Choroid plexus epithelial cell (primary cell): Measurements from ENCODE around the gene SYCE3.

Experiments
- DNase-seq: peaks from one replicate; pipeline ENCODE4 v3.0.0-alpha.2; 2010; ENCODE audit warnings: low read depth
- H3K4me3 ChIP-seq: 2 replicates; pipeline ENCODE4 v1.5.1; 2011; ENCODE audit warnings: low read depth, mild to moderate bottlenecking, control low read depth, low read length, moderate library complexity
- TF ChIP-seq, protein P1 (sequence below): conservative IDR thresholded peaks from 2 replicates; pipeline ENCODE4 v1.5.1; 2011; ENCODE audit warnings: low read depth, mild to moderate bottlenecking, control low read depth, inconsistent platforms, low read length, moderate library complexity

The SYCE3 gene

DNA sequence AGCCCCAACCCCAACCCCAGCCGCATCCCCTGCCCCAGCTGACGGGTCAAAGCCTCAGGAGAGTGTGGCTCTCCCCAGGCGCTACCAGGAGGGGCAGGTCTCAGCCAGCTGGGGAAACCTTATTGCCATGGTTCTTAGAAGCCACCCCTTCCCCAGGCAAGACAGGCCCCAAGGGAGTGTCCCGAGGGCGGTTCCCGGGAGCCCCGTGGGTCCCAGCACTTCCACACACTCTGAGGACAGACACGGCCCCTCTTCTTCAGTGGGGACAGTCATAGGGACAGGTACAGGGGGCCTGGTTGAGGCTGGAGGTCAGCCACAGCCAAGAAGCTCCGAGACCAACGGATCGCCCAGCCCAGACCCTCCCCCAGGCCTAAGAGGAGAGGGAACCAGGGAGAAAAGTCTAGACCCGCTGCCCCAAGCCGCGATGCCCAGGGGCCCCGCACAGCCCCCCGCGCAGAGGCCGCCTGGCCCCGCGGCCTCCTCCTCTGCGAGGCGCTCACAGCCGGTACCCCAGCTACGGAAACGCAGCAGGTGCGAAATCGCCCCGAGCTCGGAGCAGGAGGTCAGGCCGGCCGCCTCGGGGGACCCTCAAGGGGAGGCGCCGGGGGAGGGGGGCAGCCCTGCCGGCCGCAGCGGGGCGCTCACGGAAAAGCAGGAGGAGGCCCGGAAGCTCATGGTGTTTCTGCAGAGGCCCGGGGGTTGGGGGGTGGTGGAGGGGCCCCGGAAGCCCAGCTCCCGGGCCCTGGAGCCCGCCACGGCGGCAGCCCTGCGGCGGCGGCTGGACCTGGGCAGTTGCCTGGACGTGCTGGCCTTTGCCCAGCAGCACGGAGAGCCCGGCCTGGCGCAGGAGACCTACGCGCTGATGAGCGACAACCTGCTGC is 14.4 kb downstream of the SYCE3 start:
- DNase-seq, result no peak
- TF ChIP-seq, protein P1, sequence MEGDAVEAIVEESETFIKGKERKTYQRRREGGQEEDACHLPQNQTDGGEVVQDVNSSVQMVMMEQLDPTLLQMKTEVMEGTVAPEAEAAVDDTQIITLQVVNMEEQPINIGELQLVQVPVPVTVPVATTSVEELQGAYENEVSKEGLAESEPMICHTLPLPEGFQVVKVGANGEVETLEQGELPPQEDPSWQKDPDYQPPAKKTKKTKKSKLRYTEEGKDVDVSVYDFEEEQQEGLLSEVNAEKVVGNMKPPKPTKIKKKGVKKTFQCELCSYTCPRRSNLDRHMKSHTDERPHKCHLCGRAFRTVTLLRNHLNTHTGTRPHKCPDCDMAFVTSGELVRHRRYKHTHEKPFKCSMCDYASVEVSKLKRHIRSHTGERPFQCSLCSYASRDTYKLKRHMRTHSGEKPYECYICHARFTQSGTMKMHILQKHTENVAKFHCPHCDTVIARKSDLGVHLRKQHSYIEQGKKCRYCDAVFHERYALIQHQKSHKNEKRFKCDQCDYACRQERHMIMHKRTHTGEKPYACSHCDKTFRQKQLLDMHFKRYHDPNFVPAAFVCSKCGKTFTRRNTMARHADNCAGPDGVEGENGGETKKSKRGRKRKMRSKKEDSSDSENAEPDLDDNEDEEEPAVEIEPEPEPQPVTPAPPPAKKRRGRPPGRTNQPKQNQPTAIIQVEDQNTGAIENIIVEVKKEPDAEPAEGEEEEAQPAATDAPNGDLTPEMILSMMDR, result no peak
- no peak overlapping the region for H3K4me3 ChIP-seq

DNA sequence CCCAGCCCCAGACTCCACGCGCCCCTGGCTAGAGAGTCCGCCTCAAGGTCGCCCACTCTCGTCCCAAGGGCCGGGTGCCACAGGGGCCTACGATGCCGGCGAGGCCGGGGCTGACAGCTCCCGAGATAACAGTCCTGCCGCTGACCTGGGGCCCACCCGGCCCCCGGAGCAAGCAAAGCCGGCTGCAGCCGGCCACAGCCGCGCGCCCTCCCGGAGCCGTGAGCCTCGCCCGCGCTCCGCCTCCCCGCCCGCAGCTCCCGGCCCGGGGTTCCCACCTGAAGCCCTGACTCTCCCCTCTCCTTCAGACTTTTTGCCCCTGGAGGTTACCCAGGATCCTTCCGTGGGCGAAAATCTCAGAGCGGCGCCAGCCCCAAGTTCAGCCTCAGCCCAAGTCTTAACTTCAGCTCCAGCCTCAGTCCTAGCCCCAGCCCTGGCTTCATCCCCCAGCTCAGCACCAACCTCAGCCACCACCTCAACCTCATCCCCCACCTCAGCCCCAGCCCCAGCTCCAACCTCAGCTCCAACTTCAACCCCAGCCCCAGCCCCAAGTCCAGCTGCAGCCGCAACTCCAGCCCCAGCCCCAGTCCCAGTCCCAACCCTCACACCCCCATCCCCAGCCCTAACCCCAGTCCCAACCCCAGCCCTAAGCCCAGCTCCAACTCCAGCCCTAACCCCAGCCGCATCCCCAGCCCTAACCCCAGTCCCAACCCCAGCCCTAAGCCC is 15.3 kb downstream of the SYCE3 start:
- no peak overlapping the region for H3K4me3 ChIP-seq
- no peak for DNase-seq
- TF ChIP-seq, protein P1, result no peak

DNA sequence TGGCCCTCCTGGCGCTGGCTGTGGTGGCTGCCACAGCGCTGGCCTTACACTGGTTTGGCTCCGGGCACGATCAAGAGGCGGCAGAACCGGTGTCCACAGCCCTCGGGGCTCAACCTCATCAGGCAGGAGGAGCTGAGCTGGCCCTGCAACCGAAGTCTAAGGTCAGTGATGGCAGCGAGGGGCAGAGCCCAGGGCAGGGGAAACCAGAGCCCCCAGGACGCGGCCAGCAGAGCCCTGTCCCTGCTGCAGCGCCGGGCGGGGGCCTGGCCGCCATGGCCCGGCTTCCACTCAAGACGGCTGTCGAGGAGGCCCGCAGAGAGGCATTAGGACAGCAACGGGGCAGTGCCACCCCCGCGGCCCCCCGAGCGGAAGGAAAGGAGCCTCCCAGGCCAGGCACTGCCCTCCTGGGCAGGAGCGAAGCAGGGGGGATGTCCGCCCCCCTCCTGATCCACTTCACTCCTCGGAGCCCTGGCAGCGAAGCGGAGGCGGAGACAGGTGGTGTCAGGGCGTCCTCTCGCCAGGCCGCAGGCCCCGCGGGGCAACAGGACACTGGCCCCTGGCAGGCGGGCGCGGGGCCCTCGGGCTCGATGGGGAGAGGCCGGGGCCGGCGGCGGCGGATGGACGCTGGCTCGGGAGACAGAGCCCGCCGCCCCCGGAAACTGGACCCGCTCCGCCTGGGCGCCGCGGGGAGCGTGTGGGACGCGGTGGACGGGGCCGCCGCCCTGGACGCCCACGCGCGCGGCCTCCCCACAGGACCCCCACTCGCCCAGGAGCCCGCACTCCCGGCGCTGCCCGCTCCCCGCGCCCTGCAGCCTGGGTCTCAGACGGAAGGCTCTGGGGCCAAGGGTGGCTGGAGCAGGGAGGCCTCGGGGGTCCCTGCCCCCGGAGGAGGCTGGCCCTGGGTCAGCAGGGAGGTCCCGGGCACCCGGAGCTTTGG is 16.1 kb downstream of the SYCE3 start:
- no peak overlapping the region for H3K4me3 ChIP-seq
- TF ChIP-seq, protein P1, result no peak
- DNase-seq, result no peak

DNA sequence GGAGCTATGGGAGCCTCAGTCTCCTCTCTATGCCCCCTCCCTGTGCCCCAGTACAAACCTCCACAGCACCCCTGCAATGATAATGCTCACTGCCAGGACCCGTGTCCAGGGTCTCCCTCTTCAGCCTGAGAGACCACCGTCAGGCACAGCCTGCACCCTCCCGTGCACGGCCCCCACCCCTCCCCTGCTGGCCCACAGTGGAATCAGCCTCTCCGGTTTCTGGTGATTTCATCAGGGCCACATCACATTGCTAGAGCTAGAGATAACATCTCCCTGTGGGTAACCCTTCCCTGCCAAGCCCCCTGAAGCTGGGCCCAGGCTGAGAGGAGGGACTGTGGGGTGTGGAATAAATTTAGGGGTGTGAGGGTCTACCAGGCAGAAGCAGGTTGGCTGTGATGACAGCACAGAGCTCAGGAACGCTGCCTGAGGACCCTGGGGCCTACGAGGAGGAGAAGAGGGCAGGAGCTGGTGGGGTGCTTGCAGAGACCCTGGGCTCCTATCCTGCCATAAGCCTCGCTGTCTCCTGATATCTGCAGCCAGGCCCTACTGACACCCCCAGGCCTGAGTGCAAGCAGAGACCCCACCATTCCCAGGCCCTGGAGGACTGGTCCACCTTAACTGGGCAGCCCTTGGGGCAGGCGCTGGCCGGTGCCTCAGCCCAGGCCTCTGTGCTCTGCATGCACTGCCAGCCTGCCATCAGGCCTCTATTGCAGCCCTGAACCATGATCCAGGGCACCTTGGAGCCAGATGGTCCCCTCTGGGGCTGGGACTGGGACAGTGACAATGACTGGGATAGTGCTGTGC is 17.0 kb downstream of the SYCE3 start, which contains the start of gene KLHDC7B:
KLHDC7B (plus strand) TSS at position 378 of the 804 bp plus-strand sequence; CDS start at position 723, 345 bp downstream.
- TF ChIP-seq, protein P1, result peak; percentile 51
- DNase-seq, result peak; percentile 58
- H3K4me3 ChIP-seq, result no peak within 1 kb of the TSS

DNA sequence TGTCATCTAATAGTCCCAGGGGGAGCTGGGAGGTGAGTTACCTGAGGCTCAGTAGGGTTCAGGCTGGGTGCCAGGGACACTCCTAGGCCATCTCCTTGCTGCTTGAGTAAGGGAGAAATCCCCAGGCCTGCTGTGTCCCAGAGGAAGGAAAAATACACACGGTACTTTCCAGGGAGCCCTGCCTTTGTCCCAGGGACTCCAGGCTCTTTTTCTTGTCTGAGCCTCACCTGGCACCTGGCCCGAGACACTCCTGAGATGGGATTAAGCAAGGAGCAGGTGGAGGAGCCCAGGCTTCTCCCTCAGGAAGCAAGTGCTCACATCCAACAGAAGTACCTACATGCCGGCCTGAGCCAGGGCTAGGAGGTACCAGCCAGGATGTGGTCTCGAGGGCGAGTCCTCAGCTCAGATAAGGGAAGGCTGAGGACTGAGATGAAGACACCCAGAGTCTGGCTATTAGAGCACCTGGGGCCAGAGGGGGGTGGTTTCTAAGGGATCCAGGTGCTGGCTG is 17.9 kb downstream of the SYCE3 start:
- no peak overlapping the region for H3K4me3 ChIP-seq
- TF ChIP-seq, protein P1, result no peak
- no peak for DNase-seq
